SK-N-SH (cell line): ENCODE measurements around the gene SLC37A3. TPM values are rescaled to one million over a fixed set of nuclear protein-coding genes. Genes with fewer than 3 reads are reported as not detected.
A peak's percentile ranks its signal among the peaks of the same experiment; 100 is the strongest.

Source experiments
- CTCF ChIA-PET: fragments of 300-600, 350-600 bp; formaldehyde crosslinking; extraction: SDS; loops from one replicate; lab custom pipeline; 2021; lab: Yijun Ruan, JAX
- POLR2A ChIA-PET: fragments of 350-600 bp; sonication (Branson Sonifier 250); formaldehyde crosslinking; extraction: SDS; loops from one replicate; lab custom pipeline; 2020; ENCODE audit warnings: antibody characterized with exemption, inconsistent platforms; lab: Yijun Ruan, JAX
- DNase-seq: peaks from one replicate; pipeline ENCODE4 v3.0.0; 2012
- H2AFZ ChIP-seq: fragments of 200-600 bp; sonication (generic); 2 replicates; pipeline ENCODE4 v1.8.1; 2016; ENCODE audit warnings: antibody characterized with exemption, mild to moderate bottlenecking, low read depth
- H3F3A ChIP-seq: fragments of 200-600 bp; sonication (generic); replicated peaks from 2 replicates; pipeline ENCODE3; 2016; ENCODE audit warnings: antibody characterized with exemption, mild to moderate bottlenecking; ENCODE audit not compliant: insufficient read depth
- H3K27ac ChIP-seq, 2 experiments: fragments of 200-500 bp in 1 of 2; fragments of 200-600 bp in 1 of 2; sonication (Bioruptor generic) in 1 of 2; sonication (generic), shearing (Covaris generic) in 1 of 2; 2 replicates each; pipeline versions ENCODE4 v1.5.1 to v1.6.1; 2014 to 2016; ENCODE audit warnings: low read depth in 2 of 2, inconsistent platforms in 1 of 2, low read length in 1 of 2, mild to moderate bottlenecking in 1 of 2, mixed read lengths in 1 of 2
- H3K27me3 ChIP-seq: fragments of 200-600 bp; sonication (generic), shearing (Covaris generic); 2 replicates; pipeline ENCODE4 v1.6.1; 2016; ENCODE audit warnings: mixed run types; ENCODE audit not compliant: insufficient read depth
- H3K36me3 ChIP-seq, 2 experiments: fragments of 200-500 bp in 1 of 2; fragments of 200-600 bp in 1 of 2; sonication (Bioruptor generic) in 1 of 2; sonication (generic) in 1 of 2; replicated peaks in 1 of 2; 2 replicates each; pipeline versions ENCODE3 to v1.5.1; 2014 to 2016; ENCODE audit warnings: low read length in 1 of 2, mild to moderate bottlenecking in 1 of 2; ENCODE audit not compliant: insufficient read depth in 2 of 2, control insufficient read depth in 1 of 2
- H3K4me1 ChIP-seq, 2 experiments: fragments of 200-500 bp in 1 of 2; fragments of 200-600 bp in 1 of 2; sonication (Bioruptor generic) in 1 of 2; sonication (generic), shearing (Covaris generic) in 1 of 2; 2 replicates each; pipeline versions ENCODE4 v1.5.1 to v1.6.1; 2014 to 2016; ENCODE audit warnings: low read depth in 1 of 2, low read length in 1 of 2, mixed run types in 1 of 2; ENCODE audit not compliant: insufficient read depth in 2 of 2, control insufficient read depth in 1 of 2
- H3K4me2 ChIP-seq: fragments of 200-600 bp; sonication (generic), shearing (Covaris generic); 2 replicates; pipeline ENCODE4 v1.6.1; 2017; ENCODE audit warnings: mixed run types
- H3K4me3 ChIP-seq, 2 experiments: fragments of 200-500 bp in 1 of 2; fragments of 200-600 bp in 1 of 2; sonication (Bioruptor generic) in 1 of 2; sonication (generic), shearing (Covaris generic) in 1 of 2; 2 replicates each; pipeline versions ENCODE4 v1.5.1 to v1.8.1; 2014 to 2016; ENCODE audit warnings: low read depth in 2 of 2, inconsistent platforms in 1 of 2, low read length in 1 of 2, mild to moderate bottlenecking in 1 of 2, mixed read lengths in 1 of 2, moderate library complexity in 1 of 2
- H3K79me2 ChIP-seq: fragments of 200-600 bp; sonication (generic); 2 replicates; pipeline ENCODE4 v1.8.1; 2017; ENCODE audit warnings: mild to moderate bottlenecking; ENCODE audit not compliant: insufficient read depth
- H3K9ac ChIP-seq: fragments of 200-600 bp; sonication (generic); 2 replicates; pipeline ENCODE4 v1.6.1; 2017; ENCODE audit warnings: mixed run types
- H3K9me2 ChIP-seq: fragments of 200-600 bp; sonication (generic); 2 replicates; pipeline ENCODE4 v1.6.1; 2017; ENCODE audit warnings: mixed run types
- H3K9me3 ChIP-seq: fragments of 200-600 bp; sonication (generic); 2 replicates; pipeline ENCODE4 v1.6.1; 2017; ENCODE audit warnings: mixed run types, mild to moderate bottlenecking, moderate library complexity
- H4K20me1 ChIP-seq: fragments of 200-600 bp; sonication (generic); 2 replicates; pipeline ENCODE4 v1.6.1; 2017; ENCODE audit warnings: mild to moderate bottlenecking, mixed run types; ENCODE audit not compliant: insufficient read depth
- EZH2phosphoT487 ChIP-seq: fragments of 200-600 bp; sonication (generic); IDR thresholded peaks from 2 replicates; pipeline ENCODE4 v1.6.1; 2017; ENCODE audit warnings: low read depth, mixed run types, mild to moderate bottlenecking, antibody characterized with exemption, moderate library complexity, borderline replicate concordance
- FOSL2 ChIP-seq: IDR thresholded peaks from 2 replicates; pipeline ENCODE4 v1.4.0; 2012; ENCODE audit warnings: low read depth, mild to moderate bottlenecking, moderate library complexity, borderline replicate concordance
- FOXM1 ChIP-seq: IDR thresholded peaks from 2 replicates; pipeline ENCODE4 v1.4.0; 2012; ENCODE audit warnings: low read depth, mild to moderate bottlenecking
- GATA2 ChIP-seq: sonication (generic); formaldehyde crosslinking; IDR thresholded peaks from 2 replicates; pipeline ENCODE4 v1.5.0; 2020; ENCODE audit warnings: mild to moderate bottlenecking, missing genetic modification reagents
- NRF1 ChIP-seq: IDR thresholded peaks from 2 replicates; pipeline ENCODE4 v1.6.1; 2012; ENCODE audit warnings: low read depth, mild to moderate bottlenecking, low read length
- RAD21 ChIP-seq: IDR thresholded peaks from 2 replicates; pipeline ENCODE4 v1.6.1; 2012; ENCODE audit warnings: mild to moderate bottlenecking, low read length
- RXRA ChIP-seq: IDR thresholded peaks from 2 replicates; pipeline ENCODE4 v1.4.0; 2012; ENCODE audit warnings: low read depth, mild to moderate bottlenecking, borderline replicate concordance
- SIN3A ChIP-seq: IDR thresholded peaks from 2 replicates; pipeline ENCODE4 v1.6.1; 2012; ENCODE audit warnings: low read depth, mild to moderate bottlenecking, low read length, moderate library complexity, borderline replicate concordance
- TAF1 ChIP-seq: IDR thresholded peaks from 2 replicates; pipeline ENCODE4 v1.6.1; 2012; ENCODE audit warnings: low read depth, mild to moderate bottlenecking, low read length, moderate library complexity, borderline replicate concordance
- USF2 ChIP-seq: fragments of 150-350 bp; IDR thresholded peaks from 2 replicates; pipeline ENCODE4 v1.6.1; 2017; ENCODE audit warnings: antibody characterized with exemption, low read length, low read depth, borderline replicate concordance
- ZBTB33 ChIP-seq: IDR thresholded peaks from 2 replicates; pipeline ENCODE4 v1.4.0; 2012; ENCODE audit warnings: low read depth, borderline replicate concordance
- WGBS: methylation state at CpG from one replicate; pipeline ENCODE4 v1.1.6; 2017; ENCODE audit warnings: low lambda C conversion rate; 5-methylcytosine and 5-hydroxymethylcytosine counted together
- polyA plus RNA-seq, 3 experiments: library from polyadenylated mRNA; depleted of rRNA; stranded (reverse); fragments of >200 nt; gene quantifications; 2 replicates each; pipeline ENCODE4 v1.2.3, GENCODE V29; 2012
- TF ChIP-seq, protein P1 (sequence below): IDR thresholded peaks from 2 replicates; pipeline ENCODE4 v1.4.0; 2012; ENCODE audit warnings: low read depth
- TF ChIP-seq, protein P2 (sequence below): IDR thresholded peaks from 2 replicates; pipeline ENCODE4 v1.6.1; 2012; ENCODE audit warnings: mild to moderate bottlenecking, low read depth, low read length, moderate library complexity
- TF ChIP-seq, protein P3 (sequence below): fragments of 150-350 bp; IDR thresholded peaks from 2 replicates; pipeline ENCODE4 v1.6.1; 2016; ENCODE audit warnings: mild to moderate bottlenecking, low read depth, low read length

The SLC37A3 gene
- polyA plus RNA-seq, 1 of the 3 experiments (the other 2 are of a cell fraction), result 53.3 TPM

DNA sequence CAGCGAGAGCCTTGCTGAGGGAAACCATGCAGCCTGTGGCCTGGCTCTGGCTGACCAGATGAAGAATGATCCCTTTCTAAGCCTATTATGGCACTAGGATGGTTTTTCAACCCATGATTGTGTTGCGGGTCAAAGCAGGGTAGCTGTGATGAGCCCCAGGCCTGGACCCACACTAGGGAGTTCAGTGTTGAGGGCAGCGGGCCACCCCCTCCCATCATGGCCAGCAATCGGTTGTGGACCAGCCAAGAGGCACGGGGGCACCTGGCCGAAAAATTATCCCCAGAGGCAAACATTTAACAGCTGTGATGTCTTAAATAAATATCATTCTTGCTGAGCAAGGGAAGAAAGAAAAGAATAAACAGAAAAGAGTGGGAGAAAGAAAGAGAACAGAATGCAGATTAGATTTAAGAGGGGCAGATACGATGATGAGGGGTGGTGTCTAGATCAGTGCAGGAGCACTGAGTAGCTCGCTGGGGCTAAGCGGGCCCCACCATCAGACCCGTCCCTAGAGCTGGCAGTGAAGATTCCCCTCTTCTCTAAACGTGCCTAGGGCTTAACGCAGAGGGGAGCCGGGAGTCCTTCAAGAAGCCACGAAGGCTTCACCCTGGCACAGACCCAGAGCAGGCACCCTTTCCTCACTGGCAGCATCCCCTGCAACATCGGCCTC lies 82.7 kb downstream of the SLC37A3 start:
- CTCF ChIA-PET, result interaction anchor here (3.2 kb wide), 1 partner anchor 11 kb away, joined by 15 read pairs; no protein-coding TSS in a partner anchor
- no peaks in the 10 kb centered on the region; a peak in 1 of 4 replicates for H3K4me1 ChIP-seq
- TF ChIP-seq FOSL2, result no peak
- no peak for TF ChIP-seq USF2
- TF ChIP-seq NRF1, result no peak
- TF ChIP-seq, protein P1, sequence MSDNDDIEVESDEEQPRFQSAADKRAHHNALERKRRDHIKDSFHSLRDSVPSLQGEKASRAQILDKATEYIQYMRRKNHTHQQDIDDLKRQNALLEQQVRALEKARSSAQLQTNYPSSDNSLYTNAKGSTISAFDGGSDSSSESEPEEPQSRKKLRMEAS, result no peak
- no peak for TF ChIP-seq SIN3A
- TF ChIP-seq GATA2 (CRISPR knock-in tag), result no peak
- no peak for TF ChIP-seq ZBTB33
- no peak for TF ChIP-seq TAF1
- TF ChIP-seq EZH2phosphoT487, result no peak
- no peak for TF ChIP-seq RXRA
- no peak for TF ChIP-seq RAD21
- TF ChIP-seq, all 33 proteins: peak for 0
- no peaks in the 10 kb centered on the region for H3K79me2 ChIP-seq
- no peak overlapping the region for H3K27ac ChIP-seq
- H3F3A ChIP-seq, result no peaks in the 10 kb centered on the region
- H3K36me3 ChIP-seq, result peaks cover 0 to 2% of the 10 kb centered on the region in 2 experiments
- H3K4me2 ChIP-seq, result peak overlapping the region; percentile 46; the same call in 1 of the 2 replicates
- DNase-seq, result no peak
- POLR2A ChIA-PET, result no interaction called here
- H3K9ac ChIP-seq, result no peak overlapping the region
- no peaks in the 10 kb centered on the region for H4K20me1 ChIP-seq
- 79% methylated on average over 15 of the region's 15 CpGs for WGBS
- H3K9me3 ChIP-seq, result peaks cover 7% of the 10 kb centered on the region; the same call in 1 of the 2 replicates
- peak overlapping the region in 1 of 2 experiments; percentile 2; a peak in 1 of 4 replicates for H3K4me3 ChIP-seq
- no peaks in the 10 kb centered on the region for H3K9me2 ChIP-seq
- no peaks in the 10 kb centered on the region for H3K27me3 ChIP-seq
- no peak overlapping the region for H2AFZ ChIP-seq

- Histone ChIP-seq H4K20me1 (no peaks in the 10 kb centered on the region), H3F3A (no peaks in the 10 kb centered on the region), H3K9me3 (peaks cover 7% of the 10 kb centered on the region; the same call in 1 of the 2 replicates), H3K27ac (no peak overlapping the region), H3K27me3 (no peaks in the 10 kb centered on the region), H3K4me1 (no peaks in the 10 kb centered on the region; a peak in 1 of 4 replicates), H3K9me2 (no peaks in the 10 kb centered on the region), H3K4me2 (no peak overlapping the region), H3K79me2 (no peaks in the 10 kb centered on the region), H2AFZ (no peak overlapping the region), H3K36me3 (no peaks in the 10 kb centered on the region), H3K9ac (no peak overlapping the region), H3K4me3 (no peak overlapping the region)
- CTCF ChIA-PET, result interaction anchor here (3.2 kb wide), 1 partner anchor 12 kb away, joined by 15 read pairs; no protein-coding TSS in a partner anchor
- 84% methylated on average over 21 of the region's 21 CpGs for WGBS
- no peak for DNase-seq
- POLR2A ChIA-PET, result no interaction called here
- TF ChIP-seq, protein P2, sequence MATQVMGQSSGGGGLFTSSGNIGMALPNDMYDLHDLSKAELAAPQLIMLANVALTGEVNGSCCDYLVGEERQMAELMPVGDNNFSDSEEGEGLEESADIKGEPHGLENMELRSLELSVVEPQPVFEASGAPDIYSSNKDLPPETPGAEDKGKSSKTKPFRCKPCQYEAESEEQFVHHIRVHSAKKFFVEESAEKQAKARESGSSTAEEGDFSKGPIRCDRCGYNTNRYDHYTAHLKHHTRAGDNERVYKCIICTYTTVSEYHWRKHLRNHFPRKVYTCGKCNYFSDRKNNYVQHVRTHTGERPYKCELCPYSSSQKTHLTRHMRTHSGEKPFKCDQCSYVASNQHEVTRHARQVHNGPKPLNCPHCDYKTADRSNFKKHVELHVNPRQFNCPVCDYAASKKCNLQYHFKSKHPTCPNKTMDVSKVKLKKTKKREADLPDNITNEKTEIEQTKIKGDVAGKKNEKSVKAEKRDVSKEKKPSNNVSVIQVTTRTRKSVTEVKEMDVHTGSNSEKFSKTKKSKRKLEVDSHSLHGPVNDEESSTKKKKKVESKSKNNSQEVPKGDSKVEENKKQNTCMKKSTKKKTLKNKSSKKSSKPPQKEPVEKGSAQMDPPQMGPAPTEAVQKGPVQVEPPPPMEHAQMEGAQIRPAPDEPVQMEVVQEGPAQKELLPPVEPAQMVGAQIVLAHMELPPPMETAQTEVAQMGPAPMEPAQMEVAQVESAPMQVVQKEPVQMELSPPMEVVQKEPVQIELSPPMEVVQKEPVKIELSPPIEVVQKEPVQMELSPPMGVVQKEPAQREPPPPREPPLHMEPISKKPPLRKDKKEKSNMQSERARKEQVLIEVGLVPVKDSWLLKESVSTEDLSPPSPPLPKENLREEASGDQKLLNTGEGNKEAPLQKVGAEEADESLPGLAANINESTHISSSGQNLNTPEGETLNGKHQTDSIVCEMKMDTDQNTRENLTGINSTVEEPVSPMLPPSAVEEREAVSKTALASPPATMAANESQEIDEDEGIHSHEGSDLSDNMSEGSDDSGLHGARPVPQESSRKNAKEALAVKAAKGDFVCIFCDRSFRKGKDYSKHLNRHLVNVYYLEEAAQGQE, result no peak
- TF ChIP-seq, protein P3, sequence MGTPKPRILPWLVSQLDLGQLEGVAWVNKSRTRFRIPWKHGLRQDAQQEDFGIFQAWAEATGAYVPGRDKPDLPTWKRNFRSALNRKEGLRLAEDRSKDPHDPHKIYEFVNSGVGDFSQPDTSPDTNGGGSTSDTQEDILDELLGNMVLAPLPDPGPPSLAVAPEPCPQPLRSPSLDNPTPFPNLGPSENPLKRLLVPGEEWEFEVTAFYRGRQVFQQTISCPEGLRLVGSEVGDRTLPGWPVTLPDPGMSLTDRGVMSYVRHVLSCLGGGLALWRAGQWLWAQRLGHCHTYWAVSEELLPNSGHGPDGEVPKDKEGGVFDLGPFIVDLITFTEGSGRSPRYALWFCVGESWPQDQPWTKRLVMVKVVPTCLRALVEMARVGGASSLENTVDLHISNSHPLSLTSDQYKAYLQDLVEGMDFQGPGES, result no peak
- TF ChIP-seq TAF1 (no peak), RAD21 (no peak), NRF1 (no peak), FOXM1 (no peak), USF2 (no peak)
Measured at GRCh38 chr7:140314573-140315480, 83.5 kb downstream of the SLC37A3 start.
